ENCODE results near the gene CAV3. TPM values are rescaled to one million over a fixed set of nuclear protein-coding genes. Genes with fewer than 3 reads are reported as not detected.
"Not testable (repeated sequence)": the region's sequence is repeated elsewhere in the genome, so short reads cannot be mapped to it uniquely, and the experiment has no call there.

Gene CAV3
- not detected for total RNA-seq
- long read RNA-seq, result 0 reads

DNA sequence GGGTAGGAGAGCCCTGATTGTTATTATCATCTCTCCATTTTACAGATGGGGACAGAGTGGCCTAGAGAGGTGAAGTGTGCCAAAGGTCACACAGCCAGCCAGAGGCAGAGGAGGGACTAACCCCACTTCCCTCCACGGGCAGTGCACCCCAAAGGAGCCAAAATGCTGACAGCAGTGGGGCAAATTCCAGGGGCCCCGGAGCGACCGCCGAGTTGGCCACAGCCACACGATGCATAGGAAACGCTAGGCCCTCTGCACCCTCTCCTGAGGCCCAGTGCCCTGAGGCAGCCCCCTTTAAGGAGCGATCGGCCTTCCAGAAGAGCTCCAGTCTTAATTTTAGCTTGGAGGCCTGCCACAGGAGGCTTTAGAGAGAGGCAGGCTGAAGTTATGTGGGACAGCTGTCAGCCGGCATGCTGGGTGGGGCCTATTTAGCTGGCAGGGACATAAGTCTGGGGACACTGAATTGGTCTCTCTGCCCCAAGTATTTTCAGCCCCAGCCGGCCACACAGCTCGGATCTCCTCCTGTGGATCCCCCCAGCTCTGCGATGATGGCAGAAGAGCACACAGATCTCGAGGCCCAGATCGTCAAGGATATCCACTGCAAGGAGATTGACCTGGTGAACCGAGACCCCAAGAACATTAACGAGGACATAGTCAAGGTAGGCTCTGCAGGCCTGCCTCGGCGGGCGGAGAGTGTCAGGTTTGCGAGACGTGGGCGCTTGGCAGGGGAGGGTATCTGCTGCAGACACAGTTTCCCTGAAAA is at the start of gene CAV3:
Gene CAV3 (plus strand): TSS at position 471 of the 763 bp plus-strand sequence. CDS start 75 bp downstream, at position 546.
- no peak for DNase-seq
- intact Hi-C loops (cut with DNase I, micrococcal nuclease), result no loop called here
- no peak for ATAC-seq

DNA sequence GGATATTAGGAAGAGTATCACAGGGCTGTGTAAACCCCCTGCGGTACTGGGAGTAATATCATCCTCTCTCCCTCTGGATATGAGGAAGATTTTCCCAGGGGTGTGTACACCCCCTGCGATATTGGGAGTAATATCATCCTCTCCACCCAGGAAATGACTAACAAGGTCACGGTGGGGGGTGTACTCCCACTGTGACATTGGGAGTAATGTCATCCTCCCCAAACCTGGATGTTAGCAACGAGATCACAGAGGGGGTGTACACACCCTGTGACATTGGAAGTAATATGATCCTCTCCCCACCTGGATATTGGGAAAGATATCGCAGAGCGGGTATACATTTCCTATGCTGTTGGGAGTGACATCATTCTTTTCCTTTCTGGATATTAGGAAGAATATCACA is 48.6 kb upstream of the CAV3 start:
- intact Hi-C loops (cut with DNase I, micrococcal nuclease); DNase-seq; ATAC-seq: not testable (repeated sequence)

DNA sequence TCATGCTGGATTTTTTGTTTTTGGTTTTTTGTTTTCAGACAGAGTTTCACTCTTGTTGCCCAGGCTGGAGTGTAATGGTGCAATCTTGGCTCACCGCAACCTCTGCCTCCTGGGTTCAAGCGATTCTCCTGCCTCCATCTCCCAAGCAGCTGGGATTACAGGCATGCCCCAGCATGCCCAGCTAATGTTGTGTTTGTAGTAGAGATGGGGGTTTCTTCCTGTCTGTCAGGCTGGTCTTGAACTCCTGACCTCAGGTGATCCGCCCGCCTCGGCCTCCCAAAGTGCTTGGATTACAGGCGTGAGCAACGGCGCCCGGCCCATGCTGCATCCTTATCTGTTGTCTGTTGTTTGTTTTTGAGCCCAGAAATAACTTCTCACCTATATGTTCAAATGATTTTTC is 42.3 kb upstream of the CAV3 start:
- DNase-seq; ATAC-seq; intact Hi-C loops (cut with DNase I, micrococcal nuclease): not testable (repeated sequence)

- no peak for DNase-seq
- intact Hi-C loops (cut with DNase I, micrococcal nuclease), result no loop called here
- no peak for ATAC-seq
These were observed 31.0 kb upstream of the CAV3 start for GRCh38 chr3:8702560-8702959.

DNA sequence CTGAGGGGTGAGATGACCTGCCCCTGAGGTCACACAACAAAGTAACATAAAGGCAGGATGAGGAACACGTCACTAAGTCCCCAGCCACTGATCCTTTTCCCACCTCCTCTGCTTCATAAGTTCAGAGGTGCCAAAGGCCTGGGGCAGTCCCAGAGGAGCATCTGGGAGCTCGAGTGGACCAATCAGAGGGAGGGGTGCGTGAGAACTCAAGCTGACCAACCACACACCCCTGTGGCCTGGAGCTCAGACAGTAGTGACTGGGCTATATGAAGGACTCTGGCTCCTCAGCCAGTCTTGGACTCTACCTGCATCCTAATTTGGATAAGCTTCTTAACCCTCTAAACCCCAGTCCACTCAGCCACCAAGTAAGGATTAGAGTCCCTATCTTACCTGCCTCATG is 28.0 kb upstream of the CAV3 start:
- intact Hi-C loops (cut with DNase I, micrococcal nuclease), result no loop called here
- DNase-seq, result no peak

DNA sequence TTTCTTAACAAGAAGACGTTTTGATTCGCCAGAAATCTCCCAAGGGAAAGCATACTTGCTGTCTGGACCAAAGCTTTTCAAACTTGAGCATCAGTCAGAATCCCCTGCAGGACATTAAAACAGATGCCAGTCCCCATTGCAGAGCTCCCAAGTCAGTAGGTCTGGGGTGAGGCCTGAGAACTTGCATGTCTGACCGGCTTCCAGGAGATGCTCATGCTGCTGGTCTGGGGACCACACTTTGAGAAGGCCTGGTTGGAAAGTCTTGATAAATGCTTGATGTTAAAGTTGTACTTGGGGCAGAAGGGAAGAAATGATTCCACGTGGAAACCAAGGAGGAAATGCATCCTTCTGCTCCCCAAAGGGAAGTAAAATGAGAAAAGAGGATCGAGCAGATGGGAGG is 24.3 kb upstream of the CAV3 start:
- intact Hi-C loops (cut with DNase I, micrococcal nuclease), result no loop called here
- ATAC-seq, result no peak

More for the DNA sequence above, 28.0 kb upstream of the CAV3 start:
- no peak for ATAC-seq

DNA sequence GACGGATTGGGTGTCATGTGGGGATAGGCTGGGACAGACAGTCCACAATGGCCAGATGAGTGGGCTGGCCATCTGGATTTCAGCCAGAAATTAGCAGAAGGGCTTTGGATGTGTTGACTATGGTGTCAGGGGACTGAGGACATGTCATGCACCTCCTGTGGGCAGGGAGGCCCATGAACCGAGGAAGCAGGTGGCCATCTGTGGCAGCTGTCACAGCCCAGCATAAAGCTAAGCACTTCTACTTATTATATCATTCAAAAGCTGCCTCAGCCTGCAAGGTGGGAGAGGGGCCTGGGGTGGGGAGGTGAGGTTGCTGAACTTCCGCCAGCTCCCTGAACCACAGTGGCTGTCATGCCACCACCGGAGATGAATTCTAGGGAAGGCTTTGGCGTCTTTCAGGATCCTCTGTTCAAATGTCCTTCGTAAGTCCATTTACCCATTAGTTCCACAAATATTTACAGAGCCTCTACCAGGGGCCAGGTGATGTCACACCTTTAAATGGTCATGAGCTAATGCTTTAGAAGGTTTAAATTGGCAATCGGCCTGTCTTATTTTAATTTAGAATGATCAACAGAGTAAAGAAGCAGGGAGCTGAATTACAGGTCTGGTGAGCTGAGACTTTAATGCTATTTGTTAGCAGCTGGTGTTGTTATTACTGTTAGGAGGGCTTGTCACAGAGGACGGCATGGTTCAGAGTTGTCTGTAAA is 23.6 kb upstream of the CAV3 start:
- ATAC-seq, result no peak

More for the DNA sequence above, 24.3 kb upstream of the CAV3 start:
- no peak for DNase-seq

GRCh38 chr3:8712045-8712907 is 21.3 kb upstream of the CAV3 start:
- DNase-seq (no peak), ATAC-seq (no peak)
- intact Hi-C loops (cut with DNase I, micrococcal nuclease), result no loop called here

More for the DNA sequence above, 23.6 kb upstream of the CAV3 start:
- no peak for DNase-seq
- intact Hi-C loops (cut with DNase I, micrococcal nuclease), result no loop called here

GRCh38 chr3:8712908-8713255 is 20.7 kb upstream of the CAV3 start:
- intact Hi-C loops (cut with DNase I, micrococcal nuclease), result no loop called here
- no peak for DNase-seq
- no peak for ATAC-seq

- intact Hi-C loops (cut with DNase I, micrococcal nuclease), result no loop called here
- no peak for DNase-seq
- no peak for ATAC-seq
These were observed 19.5 kb upstream of the CAV3 start for GRCh38 chr3:8713901-8714759.

DNA sequence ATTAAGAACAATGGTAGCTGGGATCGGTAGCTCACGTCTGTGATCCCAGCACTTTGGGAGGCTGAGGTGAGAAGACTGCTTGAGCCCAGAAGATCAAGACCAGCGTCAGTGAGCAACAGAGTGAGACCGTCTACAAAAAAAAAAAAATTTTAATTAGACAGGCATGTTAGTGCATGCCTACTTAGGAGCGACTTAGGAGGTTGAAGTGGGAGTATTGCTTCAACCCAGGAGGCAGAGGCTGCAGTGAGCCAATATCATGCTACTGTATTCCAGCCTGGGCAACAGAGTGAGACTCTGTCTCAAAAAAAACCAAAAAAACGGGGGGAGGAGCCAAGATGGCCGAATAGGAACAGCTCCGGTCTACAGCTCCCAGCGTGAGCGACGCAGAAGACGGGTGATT is 17.8 kb upstream of the CAV3 start:
- intact Hi-C loops (cut with DNase I, micrococcal nuclease); ATAC-seq; DNase-seq: not testable (repeated sequence)

- intact Hi-C loops (cut with DNase I, micrococcal nuclease), result no loop called here
- ATAC-seq, result no peak
- DNase-seq, result no peak
These were observed 10.8 kb upstream of the CAV3 start for GRCh38 chr3:8722808-8723207.

DNA sequence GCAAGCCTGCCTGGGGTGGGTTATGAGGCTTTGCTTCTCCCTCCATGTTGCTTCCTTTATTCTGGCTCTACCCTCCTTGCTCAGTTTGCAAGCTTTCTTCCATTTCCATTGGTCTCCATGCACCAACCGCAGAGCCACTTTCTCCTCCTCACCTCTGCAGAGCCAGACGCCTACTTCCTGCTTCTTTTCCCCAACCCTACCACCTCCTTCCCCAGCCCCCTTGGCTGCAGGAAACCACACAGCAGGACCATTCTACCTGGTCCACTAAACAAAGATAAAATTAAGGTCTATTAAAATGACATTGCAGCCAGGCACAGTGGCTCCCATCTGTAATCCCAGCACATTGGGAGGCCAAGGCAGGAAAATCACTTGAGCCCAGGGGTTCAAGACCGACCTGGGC is 10.0 kb upstream of the CAV3 start:
- intact Hi-C loops (cut with DNase I, micrococcal nuclease), result no loop called here
- DNase-seq (no peak), ATAC-seq (no peak)

GRCh38 chr3:8724108-8724752 is 9.4 kb upstream of the CAV3 start:
- intact Hi-C loops (cut with DNase I, micrococcal nuclease), result no loop called here
- no peak for ATAC-seq
- no peak for DNase-seq

GRCh38 chr3:8727605-8728512 is 5.7 kb upstream of the CAV3 start:
- DNase-seq (no peak), ATAC-seq (no peak)
- intact Hi-C loops (cut with DNase I, micrococcal nuclease), result no loop called here

DNA sequence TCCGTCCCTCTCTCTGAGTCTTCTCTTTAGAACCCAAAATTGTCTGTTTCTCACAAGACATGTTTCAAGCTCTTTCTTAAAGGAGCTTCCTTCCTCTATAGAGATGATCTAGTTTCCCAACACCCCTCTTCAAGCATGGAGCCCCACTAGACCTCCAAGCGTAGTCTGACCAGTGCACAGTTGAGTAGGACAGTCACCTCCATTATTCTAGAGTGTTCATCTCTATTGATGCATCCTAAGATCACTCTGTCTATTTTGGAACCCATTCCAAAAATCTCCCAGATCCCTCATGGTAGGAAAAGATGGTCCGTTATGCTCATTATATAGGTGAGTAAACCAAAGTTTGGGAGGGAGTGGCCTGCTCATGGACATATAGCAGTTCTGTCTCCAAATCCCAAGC is 4.1 kb upstream of the CAV3 start:
- ATAC-seq, result no peak
- intact Hi-C loops (cut with DNase I, micrococcal nuclease), result no loop called here
- DNase-seq, result no peak

DNA sequence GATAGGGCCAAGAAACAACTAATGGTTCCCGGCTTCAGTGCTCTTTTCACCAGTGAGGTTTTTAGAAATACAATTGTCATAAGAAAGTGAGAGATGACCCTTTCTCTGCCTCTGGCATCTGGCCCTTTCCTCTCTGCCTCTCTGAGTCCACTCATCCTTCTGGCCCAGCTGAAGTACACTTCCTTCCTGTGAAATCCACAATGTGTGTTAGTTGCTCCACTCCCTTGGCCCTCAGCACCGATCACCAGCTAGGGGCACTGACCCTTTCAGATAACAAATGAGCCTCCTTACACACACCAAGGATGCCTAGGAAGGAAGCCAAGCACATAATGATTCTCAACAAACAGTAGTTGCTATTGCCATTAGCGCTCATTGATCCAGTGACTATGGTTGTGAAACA is 2.9 kb upstream of the CAV3 start:
- intact Hi-C loops (cut with DNase I, micrococcal nuclease), result no loop called here
- DNase-seq (no peak), ATAC-seq (no peak)
